Activated CD4-positive, alpha-beta T cell treated with anti-CD3 and anti-CD28 coated beads, Interleukin-2, amount 10 ng/mL, durations not matched to agents 7 days and 5 days (primary cell): ENCODE data around the gene KIF21B. TPM values are rescaled to one million over a fixed set of nuclear protein-coding genes. Genes with fewer than 3 reads are reported as not detected.

Experiments
- CTCF ChIA-PET: fragments of 350-600 bp; sonication (Branson Sonifier 250); formaldehyde crosslinking; loops from one replicate; lab custom pipeline; 2021; ENCODE audit warnings: antibody characterized with exemption; lab: Charles Lee
- POLR2A ChIA-PET: fragments of 350-600 bp; sonication (Branson Sonifier 250); formaldehyde crosslinking; loops from one replicate; lab custom pipeline; 2021; ENCODE audit warnings: antibody characterized with exemption; lab: Charles Lee
- DNase-seq: peaks from one replicate; pipeline ENCODE4 v3.0.0-alpha.2; 2020
- H3K27ac Mint-ChIP-seq: one replicate; pipeline ENCODE4 v1.8.0; 2021; ENCODE audit warnings: mild to moderate bottlenecking, moderate library complexity, mixed read lengths
- H3K27me3 Mint-ChIP-seq: one replicate; pipeline ENCODE4 v1.8.0; 2021; ENCODE audit warnings: mixed read lengths
- H3K36me3 Mint-ChIP-seq: one replicate; pipeline ENCODE4 v1.8.0; 2021; ENCODE audit warnings: low read depth, mixed read lengths
- H3K4me1 Mint-ChIP-seq: one replicate; pipeline ENCODE4 v1.8.0; 2021; ENCODE audit warnings: mixed read lengths
- H3K4me3 Mint-ChIP-seq: one replicate; pipeline ENCODE4 v1.8.0; 2021; ENCODE audit warnings: mild to moderate bottlenecking, moderate library complexity, mixed read lengths
- H3K9me3 Mint-ChIP-seq: one replicate; pipeline ENCODE4 v1.8.0; 2021; ENCODE audit warnings: mixed read lengths
- total RNA-seq, 2 experiments: library from RNA; stranded (reverse); gene quantifications; one replicate each; pipeline ENCODE4 v1.2.3, GENCODE V29; 2021

Gene KIF21B
- total RNA-seq, 2 experiments from 2014 or later: 104 to 107 TPM

GRCh38 chr1:201041011-201041410, 17.5 kb upstream of the KIF21B start:
- ChIA-PET CTCF (interaction anchor here (0.6 to 14.3 kb wide), 3 partner anchors 20 to 69 kb away, joined by 3 to 152 read pairs (median 15); partner anchors contain the start of gene KIF21B), POLR2A (no interaction called here)
- no peak for DNase-seq
- H3K27ac Mint-ChIP-seq: no peak overlapping the region
- no peaks in the 10 kb centered on the region for H3K36me3 Mint-ChIP-seq
- peaks cover 3% of the 10 kb centered on the region for H3K4me1 Mint-ChIP-seq
- H3K9me3 Mint-ChIP-seq: no peaks in the 10 kb centered on the region
- peaks cover 3% of the 10 kb centered on the region for H3K27me3 Mint-ChIP-seq
- no peak overlapping the region for H3K4me3 Mint-ChIP-seq

- peaks cover 3% of the 10 kb centered on the region for H3K4me1 Mint-ChIP-seq
- H3K4me3 Mint-ChIP-seq: no peak overlapping the region
- ChIA-PET CTCF (interaction anchor here (1.2 to 14.3 kb wide), 3 partner anchors 19 to 68 kb away, joined by 3 to 152 read pairs (median 10); partner anchors contain the start of gene KIF21B), POLR2A (no interaction called here)
- no peak overlapping the region for H3K27ac Mint-ChIP-seq
- DNase-seq: no peak
- no peaks in the 10 kb centered on the region for H3K27me3 Mint-ChIP-seq
- H3K36me3 Mint-ChIP-seq: no peaks in the 10 kb centered on the region
- H3K9me3 Mint-ChIP-seq: no peaks in the 10 kb centered on the region
Measured at GRCh38 chr1:201039876-201040275, 16.4 kb upstream of the KIF21B start.

GRCh38 chr1:201039418-201039817, 15.9 kb upstream of the KIF21B start:
- H3K27ac Mint-ChIP-seq: no peak overlapping the region
- POLR2A ChIA-PET: no interaction called here
- CTCF ChIA-PET: interaction anchor here (1.2 to 14.3 kb wide), 4 partner anchors 11 to 67 kb away, joined by 3 to 152 read pairs (median 6); partner anchors contain the start of gene KIF21B
- no peak overlapping the region for H3K4me3 Mint-ChIP-seq
- H3K4me1 Mint-ChIP-seq: peaks cover 3% of the 10 kb centered on the region
- H3K9me3 Mint-ChIP-seq: no peaks in the 10 kb centered on the region
- no peaks in the 10 kb centered on the region for H3K36me3 Mint-ChIP-seq
- no peaks in the 10 kb centered on the region for H3K27me3 Mint-ChIP-seq
- DNase-seq: no peak

GRCh38 chr1:201038186-201038876, 14.8 kb upstream of the KIF21B start:
- no peaks in the 10 kb centered on the region for H3K36me3 Mint-ChIP-seq
- no peak for DNase-seq
- H3K27me3 Mint-ChIP-seq: no peaks in the 10 kb centered on the region
- peaks cover 3% of the 10 kb centered on the region for H3K4me1 Mint-ChIP-seq
- H3K4me3 Mint-ChIP-seq: no peak overlapping the region
- ChIA-PET POLR2A (no interaction called here), CTCF (interaction anchor here (0.5 to 14.3 kb wide), 7 partner anchors 12 to 159 kb away, joined by 3 to 152 read pairs (median 3); partner anchors contain the start of gene KIF21B)
- no peak overlapping the region for H3K27ac Mint-ChIP-seq
- no peaks in the 10 kb centered on the region for H3K9me3 Mint-ChIP-seq

GRCh38 chr1:201036188-201036842, 12.8 kb upstream of the KIF21B start:
- H3K27me3 Mint-ChIP-seq: no peaks in the 10 kb centered on the region
- no peak for DNase-seq
- H3K27ac Mint-ChIP-seq: no peak overlapping the region
- no peaks in the 10 kb centered on the region for H3K36me3 Mint-ChIP-seq
- no peak overlapping the region for H3K4me3 Mint-ChIP-seq
- H3K4me1 Mint-ChIP-seq: no peaks in the 10 kb centered on the region
- H3K9me3 Mint-ChIP-seq: no peaks in the 10 kb centered on the region
- POLR2A ChIA-PET: no interaction called here
- CTCF ChIA-PET: interaction anchor here (0.5 to 14.3 kb wide), 6 partner anchors 14 to 778 kb away, joined by 3 to 152 read pairs (median 6); partner anchors contain the start of gene KIF21B

DNA sequence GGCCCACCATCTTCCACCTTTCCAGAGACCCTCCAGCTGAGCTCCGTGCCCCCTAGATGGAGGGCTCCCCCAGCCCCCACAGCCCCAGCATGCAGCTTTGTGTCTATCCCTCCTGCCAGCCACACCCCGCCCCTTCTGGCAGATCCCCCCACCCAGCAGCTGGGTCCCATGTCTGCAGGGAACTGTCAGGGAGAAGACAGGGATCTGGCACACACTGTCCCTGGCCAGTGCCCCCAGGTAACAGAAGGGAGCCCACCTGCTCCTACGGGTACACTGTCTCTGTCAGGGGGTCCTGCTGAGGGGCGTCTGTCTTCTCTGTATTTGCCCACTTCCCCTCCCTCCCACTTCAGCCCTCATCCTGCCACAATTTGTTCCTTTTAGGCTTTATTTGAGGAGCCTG, 11.2 kb upstream of the KIF21B start:
- Mint-ChIP-seq H3K4me3 (no peak overlapping the region), H3K27ac (no peak overlapping the region), H3K9me3 (no peaks in the 10 kb centered on the region), H3K27me3 (no peaks in the 10 kb centered on the region), H3K36me3 (no peaks in the 10 kb centered on the region), H3K4me1 (no peaks in the 10 kb centered on the region)
- no peak for DNase-seq
- POLR2A ChIA-PET: no interaction called here
- CTCF ChIA-PET: interaction anchor here (0.6 to 14.3 kb wide), 4 partner anchors 14 to 81 kb away, joined by 3 to 152 read pairs (median 4); partner anchors contain the start of gene KIF21B

- DNase-seq: no peak
- no peaks in the 10 kb centered on the region for H3K36me3 Mint-ChIP-seq
- H3K4me3 Mint-ChIP-seq: no peak overlapping the region
- H3K27ac Mint-ChIP-seq: no peak overlapping the region
- ChIA-PET POLR2A (no interaction called here), CTCF (interaction anchor here (14.3 kb wide), 1 partner anchor 11 kb away, joined by 152 read pairs; the partner anchor contains the start of gene KIF21B)
- H3K27me3 Mint-ChIP-seq: no peaks in the 10 kb centered on the region
- H3K9me3 Mint-ChIP-seq: no peaks in the 10 kb centered on the region
- peaks cover 5% of the 10 kb centered on the region for H3K4me1 Mint-ChIP-seq
Measured at GRCh38 chr1:201032408-201032807, 8.9 kb upstream of the KIF21B start.

GRCh38 chr1:201028461-201028889, 5.0 kb upstream of the KIF21B start:
- CTCF ChIA-PET: interaction anchor here (0.6 to 2.4 kb wide), 4 partner anchors 7 to 26 kb away, joined by 3 to 7 read pairs (median 3); no protein-coding TSS in a partner anchor
- no peak for DNase-seq
- POLR2A ChIA-PET: no interaction called here
- no peak overlapping the region for H3K27ac Mint-ChIP-seq
- no peaks in the 10 kb centered on the region for H3K36me3 Mint-ChIP-seq
- no peaks in the 10 kb centered on the region for H3K27me3 Mint-ChIP-seq
- no peak overlapping the region for H3K4me3 Mint-ChIP-seq
- no peaks in the 10 kb centered on the region for H3K9me3 Mint-ChIP-seq
- H3K4me1 Mint-ChIP-seq: peaks cover 41% of the 10 kb centered on the region

- H3K9me3 Mint-ChIP-seq: no peaks in the 10 kb centered on the region
- CTCF ChIA-PET: interaction anchor here (1.0 to 13.3 kb wide), 5 partner anchors 11 to 127 kb away, joined by 3 to 152 read pairs (median 5); partner anchors contain the start of gene TMEM9
- peaks cover 11% of the 10 kb centered on the region for H3K36me3 Mint-ChIP-seq
- no peak overlapping the region for H3K27ac Mint-ChIP-seq
- H3K4me3 Mint-ChIP-seq: no peak overlapping the region
- DNase-seq: no peak
- peaks cover 41% of the 10 kb centered on the region for H3K4me1 Mint-ChIP-seq
- POLR2A ChIA-PET: no interaction called here
- H3K27me3 Mint-ChIP-seq: no peaks in the 10 kb centered on the region
Measured at GRCh38 chr1:201026836-201027235, 3.3 kb upstream of the KIF21B start.

- Mint-ChIP-seq H3K4me1 (peaks cover 46% of the 10 kb centered on the region), H3K4me3 (no peak overlapping the region), H3K27ac (no peak overlapping the region), H3K9me3 (no peaks in the 10 kb centered on the region), H3K36me3 (peaks cover 13% of the 10 kb centered on the region), H3K27me3 (no peaks in the 10 kb centered on the region)
- CTCF ChIA-PET: interaction anchor here (1.0 to 13.3 kb wide), 8 partner anchors 10 to 356 kb away, joined by 3 to 152 read pairs (median 4); partner anchors contain the start of genes DDX59 and TMEM9
- no peak for DNase-seq
- POLR2A ChIA-PET: no interaction called here
Measured at GRCh38 chr1:201026234-201026633, 2.7 kb upstream of the KIF21B start.

- no peaks in the 10 kb centered on the region for H3K27me3 Mint-ChIP-seq
- ChIA-PET CTCF (interaction anchor here (0.7 to 13.3 kb wide), 8 partner anchors 10 to 356 kb away, joined by 3 to 152 read pairs (median 4); partner anchors contain the start of gene DDX59), POLR2A (no interaction called here)
- no peaks in the 10 kb centered on the region for H3K9me3 Mint-ChIP-seq
- peaks cover 17% of the 10 kb centered on the region for H3K36me3 Mint-ChIP-seq
- H3K4me3 Mint-ChIP-seq: no peak overlapping the region
- peak overlapping the region; percentile 56 for H3K27ac Mint-ChIP-seq
- no peak for DNase-seq
- peaks cover 53% of the 10 kb centered on the region for H3K4me1 Mint-ChIP-seq
Measured at GRCh38 chr1:201025571-201026002, 2.1 kb upstream of the KIF21B start.

DNA sequence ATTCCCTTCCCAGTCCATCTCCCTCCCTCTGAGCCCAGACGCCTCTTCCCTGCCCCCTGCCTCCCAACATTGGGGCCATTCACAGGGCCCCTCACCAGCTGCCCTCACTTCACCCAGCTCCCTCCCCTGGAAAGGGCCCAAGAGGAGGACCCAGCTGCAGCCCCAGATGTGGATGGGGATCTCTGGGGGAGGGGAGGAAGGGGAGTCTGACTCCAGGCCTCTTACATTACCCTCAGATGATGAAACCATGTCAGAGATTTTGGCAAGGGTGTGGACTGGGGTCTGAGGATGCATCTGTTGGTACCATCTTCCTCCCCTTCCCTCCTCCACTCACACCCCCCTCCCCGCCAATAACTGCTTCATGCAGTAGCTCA, 1.1 kb upstream of the KIF21B start:
- H3K27ac Mint-ChIP-seq: no peak overlapping the region
- POLR2A ChIA-PET: no interaction called here
- H3K36me3 Mint-ChIP-seq: peaks cover 19% of the 10 kb centered on the region
- no peaks in the 10 kb centered on the region for H3K9me3 Mint-ChIP-seq
- CTCF ChIA-PET: interaction anchor here (0.7 to 13.3 kb wide), 8 partner anchors 9 to 53 kb away, joined by 3 to 152 read pairs (median 4); no protein-coding TSS in a partner anchor
- peaks cover 62% of the 10 kb centered on the region for H3K4me1 Mint-ChIP-seq
- DNase-seq: no peak
- H3K27me3 Mint-ChIP-seq: no peaks in the 10 kb centered on the region
- H3K4me3 Mint-ChIP-seq: no peak overlapping the region
